H54 (cell line): Measurements from ENCODE around the gene SLC1A2.

Source experiments
- DNase-seq: peaks from one replicate; pipeline ENCODE4 v3.0.0; 2011; ENCODE audit warnings: low spot score, mixed read lengths; ENCODE audit not compliant: insufficient read length
- FAIRE-seq: peaks from 3 replicates; lab custom pipeline; 2011; peaks lifted over from hg19 to GRCh38; lab: Jason Lieb, UNC
- POLR2A ChIP-seq: IDR thresholded peaks from 2 replicates; pipeline ENCODE4 v1.6.1; 2011; ENCODE audit warnings: low read depth, mild to moderate bottlenecking, low read length

SLC1A2 gene

GRCh38 chr11:35394941-35395340 lies 24.4 kb downstream of the SLC1A2 start:
- DNase-seq: no peak
- no peak for TF ChIP-seq POLR2A
- FAIRE-seq: no peak

DNA sequence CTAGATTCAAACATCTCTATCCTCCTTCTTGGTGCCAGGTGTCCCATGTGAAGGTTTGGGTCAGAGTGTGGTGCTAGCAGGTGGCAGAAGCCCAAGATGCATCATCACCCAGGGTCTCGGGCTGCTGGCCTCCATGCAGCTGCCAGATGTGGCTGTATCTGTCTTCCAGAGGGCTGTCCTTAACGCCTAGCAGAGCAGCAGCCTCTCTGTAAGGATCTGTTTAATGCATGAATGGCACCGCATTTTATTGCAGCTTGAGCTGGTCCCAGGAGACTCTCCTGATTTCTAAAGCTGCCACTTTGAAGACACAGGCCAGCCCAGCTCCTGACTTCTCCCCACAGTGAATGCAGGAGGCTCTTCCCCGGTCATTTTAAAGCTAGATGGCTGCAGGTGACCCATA lies 26.3 kb downstream of the SLC1A2 start:
- no peak for DNase-seq
- FAIRE-seq: no peak
- TF ChIP-seq POLR2A: no peak

- no peak for FAIRE-seq
- peak; percentile 60 for DNase-seq
- TF ChIP-seq POLR2A: no peak
Observed at GRCh38 chr11:35391922-35392688, 27.3 kb downstream of the SLC1A2 start.

DNA sequence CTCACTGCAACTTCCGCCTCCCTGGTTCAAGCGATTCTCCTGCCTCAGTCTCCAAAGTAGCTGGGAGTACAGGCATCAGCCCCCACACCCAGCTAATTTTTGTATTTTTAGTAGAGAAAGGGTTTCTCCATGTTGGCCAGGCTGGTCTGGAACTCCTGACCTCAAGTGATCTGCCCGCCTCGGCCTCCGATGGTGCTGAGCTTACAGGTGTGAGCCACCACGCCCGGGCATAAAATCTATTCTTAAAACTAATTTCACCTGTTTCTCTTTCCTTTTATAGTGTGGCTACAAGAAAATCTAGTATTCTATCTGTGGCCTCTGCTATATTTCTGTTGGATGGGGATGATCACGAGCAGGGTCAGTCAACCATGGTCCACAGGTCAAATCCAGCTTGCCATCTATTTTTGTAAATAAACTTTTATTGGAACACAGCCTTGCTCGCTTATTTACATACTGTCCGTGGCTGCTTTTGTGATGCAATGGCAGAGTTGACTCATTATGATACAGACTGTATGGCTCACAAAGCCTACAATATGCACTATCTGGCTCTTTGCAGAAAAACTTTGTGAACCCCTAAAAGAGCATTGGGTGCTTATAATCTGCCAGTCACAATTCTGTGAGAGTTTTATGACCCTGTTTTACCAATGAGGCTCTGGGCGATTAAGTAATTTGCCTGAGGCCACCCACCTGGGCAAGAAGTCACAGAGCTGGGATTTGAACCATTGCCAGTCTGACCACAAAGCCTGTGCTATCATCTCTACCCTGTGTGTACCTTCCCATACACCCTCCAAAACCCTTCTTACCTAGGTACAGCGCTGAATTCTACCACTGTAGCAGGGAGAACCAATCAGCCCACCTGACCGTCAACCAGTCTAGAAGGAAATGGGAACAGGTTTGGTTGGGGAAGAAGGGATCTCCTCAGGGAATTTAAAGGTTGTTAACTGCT lies 28.3 kb downstream of the SLC1A2 start:
- TF ChIP-seq POLR2A: no peak
- DNase-seq (no peak), FAIRE-seq (no peak)

GRCh38 chr11:35389897-35390465 lies 29.4 kb downstream of the SLC1A2 start:
- TF ChIP-seq POLR2A: no peak
- no peak for FAIRE-seq
- no peak for DNase-seq

- FAIRE-seq: no peak
- DNase-seq: no peak
- TF ChIP-seq POLR2A: no peak
Observed at GRCh38 chr11:35389112-35389511, 30.2 kb downstream of the SLC1A2 start.

DNA sequence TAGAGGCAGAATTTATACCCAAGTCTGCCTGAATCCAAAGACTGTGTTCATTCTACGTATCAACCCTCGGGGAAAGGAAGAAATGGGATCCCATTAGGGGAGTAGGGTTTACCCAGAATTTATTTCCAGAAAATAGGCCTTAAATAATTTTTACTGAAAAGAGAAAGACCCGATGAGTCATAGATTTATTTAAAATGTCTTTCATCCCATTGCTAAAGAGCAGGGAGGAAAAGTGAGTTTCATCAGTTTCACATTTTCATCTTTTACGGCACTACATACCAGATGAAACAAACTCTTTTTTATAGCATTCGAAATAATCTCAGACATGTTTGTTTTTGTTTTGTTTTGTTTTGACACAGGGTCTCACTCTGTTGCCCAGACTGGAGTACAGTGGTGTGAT lies 31.3 kb downstream of the SLC1A2 start:
- DNase-seq (no peak), FAIRE-seq (no peak)
- no peak for TF ChIP-seq POLR2A

GRCh38 chr11:35387111-35387982 lies 32.0 kb downstream of the SLC1A2 start:
- DNase-seq (no peak), FAIRE-seq (no peak)
- no peak for TF ChIP-seq POLR2A

DNA sequence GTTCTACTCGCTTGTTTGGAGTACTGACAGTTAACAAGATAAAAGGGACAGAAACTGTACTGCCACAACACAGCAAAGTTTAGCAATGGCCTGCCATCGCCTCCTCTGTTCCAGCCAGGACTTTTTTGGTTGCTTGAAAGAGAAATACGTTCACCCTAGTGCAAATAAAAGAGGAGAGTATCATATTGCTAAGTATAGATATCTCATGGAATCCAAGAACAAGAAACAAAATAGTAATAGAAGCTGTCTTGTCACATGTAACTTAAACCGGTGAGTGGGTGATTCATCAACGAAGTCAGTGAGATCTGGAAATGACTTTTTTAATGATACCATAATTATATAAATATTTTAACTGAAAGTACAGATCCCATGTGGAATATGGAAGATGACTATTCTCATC lies 35.4 kb downstream of the SLC1A2 start:
- DNase-seq (no peak), FAIRE-seq (no peak)
- TF ChIP-seq POLR2A: no peak

GRCh38 chr11:35381709-35382322 lies 37.5 kb downstream of the SLC1A2 start:
- TF ChIP-seq POLR2A: no peak
- no peak for FAIRE-seq
- DNase-seq: no peak

DNA sequence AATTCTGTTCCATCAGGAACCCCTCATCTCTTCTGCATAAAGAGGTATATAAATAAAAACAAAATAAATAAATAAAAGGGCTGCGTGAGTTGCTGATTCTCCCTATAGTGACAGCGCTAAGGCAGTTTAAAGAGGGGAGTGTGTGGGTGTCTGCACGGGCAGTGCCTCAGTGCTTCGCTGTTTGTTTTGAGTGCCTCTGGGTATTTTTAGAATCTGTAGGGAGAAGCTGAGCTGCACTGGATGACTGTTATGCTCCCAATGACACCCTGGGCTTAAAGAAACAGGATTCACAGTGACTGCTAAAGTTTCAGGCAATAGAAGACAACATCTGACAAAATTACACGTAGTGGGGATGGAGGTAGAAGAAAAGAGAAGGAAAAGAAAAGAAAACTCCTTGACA lies 38.8 kb downstream of the SLC1A2 start:
- DNase-seq (no peak), FAIRE-seq (no peak)
- TF ChIP-seq POLR2A: no peak

DNA sequence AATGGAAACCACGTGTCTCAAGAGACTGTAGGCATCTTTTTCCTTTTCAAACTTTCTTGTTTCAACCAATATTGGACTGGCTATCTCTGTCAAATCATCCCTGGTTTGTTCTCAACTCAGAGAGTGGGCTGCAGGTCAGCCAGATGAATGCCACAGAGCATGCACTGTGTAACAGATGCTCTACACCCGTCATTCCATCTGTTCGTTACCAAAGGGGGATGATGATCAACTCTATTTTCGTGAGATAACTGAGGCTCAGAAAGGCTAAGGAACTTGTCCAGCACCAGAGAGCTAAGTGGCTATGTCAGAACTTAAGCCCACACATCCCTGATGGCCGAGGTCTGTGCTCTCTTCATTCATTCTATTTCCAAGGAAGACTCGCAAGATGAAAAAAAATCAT lies 42.1 kb downstream of the SLC1A2 start:
- FAIRE-seq: no peak

DNA sequence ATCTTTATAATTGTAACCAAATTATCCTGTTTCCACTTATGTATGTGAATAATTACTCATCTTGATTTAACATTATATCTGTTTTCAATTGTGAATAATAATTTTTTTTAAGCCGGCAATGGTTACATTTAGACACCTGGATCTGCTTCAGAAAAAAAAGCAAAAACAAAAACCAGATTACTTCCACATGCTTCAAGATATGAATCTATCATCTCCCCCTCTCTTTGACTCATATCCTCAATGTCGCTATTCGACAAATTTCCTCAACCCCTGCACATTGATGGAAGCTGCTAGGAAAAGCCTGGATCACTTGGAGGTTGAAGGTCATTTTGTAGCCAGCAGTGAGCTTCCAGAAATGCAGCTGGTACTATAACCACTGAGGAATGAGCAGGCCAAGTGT lies 42.7 kb downstream of the SLC1A2 start:
- FAIRE-seq: no peak
- TF ChIP-seq POLR2A: no peak
- DNase-seq: no peak

More for the DNA sequence above, 42.1 kb downstream of the SLC1A2 start:
- TF ChIP-seq POLR2A: no peak
- no peak for DNase-seq

DNA sequence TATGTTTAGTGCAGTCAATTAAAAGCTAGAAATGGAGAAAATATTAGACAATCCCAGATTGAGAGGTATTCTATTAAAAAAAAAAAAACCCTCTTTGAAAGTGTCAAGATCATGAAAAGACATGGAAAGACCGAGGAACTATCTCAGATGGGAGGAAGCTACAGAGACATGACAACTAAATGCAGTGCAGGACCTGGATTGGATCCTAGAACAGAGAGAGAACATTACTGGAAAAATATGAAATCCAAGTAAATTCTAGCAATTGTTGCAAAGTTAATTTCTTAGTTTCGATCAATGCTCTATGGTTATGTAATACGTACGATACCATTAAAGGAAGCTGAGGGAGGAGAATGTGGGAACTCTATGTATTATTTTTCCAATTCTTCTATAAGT lies 43.2 kb downstream of the SLC1A2 start:
- DNase-seq: no peak
- no peak for FAIRE-seq
- no peak for TF ChIP-seq POLR2A
